GM18909 (cell line): ENCODE measurements around the gene PTPRE.
"Not testable (repeated sequence)": the region's sequence is repeated elsewhere in the genome, so short reads cannot be mapped to it uniquely, and the experiment has no call there.

Source experiments
- ATAC-seq: cut with Tn5 transposase; IDR thresholded peaks from one replicate; pipeline ENCODE4 v1.9.1; 2021; ENCODE audit warnings: mild to moderate bottlenecking; ENCODE audit not compliant: unreplicated experiment, poor library complexity

PTPRE gene

DNA sequence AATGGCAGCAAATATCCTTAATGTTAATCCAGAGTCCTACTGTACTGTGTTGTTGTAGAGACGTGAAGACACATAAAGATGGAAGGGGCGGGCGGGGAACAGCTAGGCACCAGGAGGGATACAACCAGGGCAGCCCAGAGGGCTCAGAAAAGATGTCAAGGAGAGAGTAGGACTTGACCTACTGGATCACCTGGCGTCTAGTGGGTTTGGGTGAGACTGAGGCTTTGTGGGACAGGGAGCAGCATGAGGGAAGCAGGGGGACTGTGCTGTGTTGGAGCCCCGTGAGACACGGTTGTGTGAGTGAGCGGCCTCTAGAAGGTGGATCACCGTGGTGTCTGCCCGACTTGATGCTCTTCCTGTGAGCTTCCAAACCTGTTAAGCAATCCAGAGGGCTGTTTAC, 68.0 kb downstream of the PTPRE start:
- no peak for ATAC-seq

DNA sequence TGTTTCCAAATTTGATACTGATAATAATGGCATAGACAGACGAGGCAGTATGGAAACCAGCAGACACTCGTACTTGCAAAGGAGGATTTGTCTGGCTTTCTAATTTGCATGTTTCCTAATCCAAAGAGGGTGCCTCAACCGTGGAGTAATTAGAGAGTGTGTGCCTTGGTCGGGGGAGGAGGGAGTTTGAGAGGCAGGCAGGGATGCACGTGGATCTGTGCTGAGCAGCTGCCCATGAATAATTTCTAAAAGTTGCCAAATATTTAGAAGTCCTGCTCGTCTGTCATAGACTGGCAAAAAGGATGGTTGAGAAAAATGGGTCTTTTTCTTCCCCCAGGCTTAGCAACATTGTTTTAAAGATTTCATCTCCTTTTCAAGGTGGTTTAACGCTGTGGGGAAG, 69.4 kb downstream of the PTPRE start:
- no peak for ATAC-seq

DNA sequence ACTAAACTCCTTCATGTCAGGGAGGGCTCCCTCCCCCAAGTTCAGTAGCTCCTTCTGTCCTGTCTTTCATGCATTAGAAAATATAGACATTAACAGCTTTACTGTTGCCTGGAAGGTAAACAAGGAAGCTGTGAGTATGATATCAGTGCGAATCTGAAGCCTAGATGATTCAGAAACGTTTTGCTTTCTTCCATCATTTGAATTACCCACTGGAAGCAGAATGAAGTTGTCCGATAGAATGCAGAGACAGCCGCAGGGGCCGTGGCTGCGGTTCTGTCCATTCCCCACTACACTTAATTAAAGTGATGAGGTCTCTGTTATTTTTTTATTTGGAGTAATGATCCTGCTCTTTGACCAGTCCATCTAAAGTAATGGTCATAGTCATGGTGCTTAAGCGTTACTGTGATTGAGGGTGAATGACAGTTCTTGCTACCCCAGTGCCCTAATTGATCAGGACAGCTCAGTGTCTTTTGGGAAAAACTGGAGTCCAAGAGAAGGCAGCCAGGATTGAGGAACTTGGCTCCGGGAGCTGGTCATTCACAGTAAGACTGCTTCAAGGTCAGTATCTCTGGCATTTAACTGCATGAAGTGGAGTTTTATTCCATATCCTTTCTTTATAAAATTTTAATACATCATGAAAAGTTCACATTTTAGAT, 69.9 kb downstream of the PTPRE start:
- no peak for ATAC-seq

DNA sequence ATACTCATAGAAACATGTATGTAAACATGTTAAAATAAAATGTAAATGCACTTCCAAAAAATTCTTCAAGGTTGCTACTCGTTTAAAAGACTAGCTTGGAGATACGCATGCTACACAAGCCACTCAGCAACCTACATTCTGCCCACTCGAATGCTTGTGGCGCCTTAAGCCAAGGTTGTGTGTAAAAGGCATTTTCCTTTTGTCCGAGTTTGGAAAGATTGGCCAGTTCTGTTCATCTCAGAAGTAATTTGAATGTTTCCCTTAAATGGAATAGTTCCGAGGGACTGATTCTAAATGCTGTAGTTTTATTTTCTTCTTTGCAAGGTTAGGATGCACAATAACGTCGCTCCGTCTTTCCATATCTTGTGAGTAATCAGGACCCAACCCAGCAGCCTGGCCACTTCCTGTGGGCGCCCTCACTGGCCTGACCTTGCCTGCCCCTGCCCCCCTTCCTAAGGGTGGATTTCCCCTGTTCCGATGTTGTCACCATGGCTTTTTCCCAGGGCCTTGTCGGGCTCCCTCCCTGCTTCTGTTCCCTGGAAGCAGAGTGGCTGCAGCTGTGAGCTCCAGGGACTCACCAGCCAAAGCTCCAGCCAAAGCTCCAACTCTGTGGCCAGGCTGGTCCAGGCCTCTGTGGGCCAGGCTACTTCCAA, 70.6 kb downstream of the PTPRE start:
- ATAC-seq, result no peak

- ATAC-seq, result no peak
Measured at GRCh38 chr10:127978481-127978880, 71.6 kb downstream of the PTPRE start.

GRCh38 chr10:127979045-127979444, 72.1 kb downstream of the PTPRE start:
- no peak for ATAC-seq

DNA sequence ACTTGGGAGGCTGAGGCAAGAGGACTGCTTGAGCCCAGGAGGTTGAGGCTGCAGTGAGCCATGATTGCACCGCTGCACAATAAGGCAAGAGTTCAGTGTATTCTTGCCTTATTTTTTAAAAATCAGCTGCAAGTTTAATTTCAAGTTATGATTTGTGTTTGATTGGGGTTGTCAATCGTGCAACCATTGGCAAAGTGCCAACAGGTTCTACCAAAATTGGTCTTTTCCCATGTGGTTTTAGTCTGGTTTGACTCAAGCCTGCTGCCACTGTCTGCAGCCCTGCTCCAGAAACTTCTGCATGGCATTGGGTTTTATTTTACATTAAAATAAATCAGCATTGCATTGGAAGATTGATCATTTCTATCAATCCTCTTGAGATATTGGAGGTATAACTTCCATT, 72.7 kb downstream of the PTPRE start:
- no peak for ATAC-seq

DNA sequence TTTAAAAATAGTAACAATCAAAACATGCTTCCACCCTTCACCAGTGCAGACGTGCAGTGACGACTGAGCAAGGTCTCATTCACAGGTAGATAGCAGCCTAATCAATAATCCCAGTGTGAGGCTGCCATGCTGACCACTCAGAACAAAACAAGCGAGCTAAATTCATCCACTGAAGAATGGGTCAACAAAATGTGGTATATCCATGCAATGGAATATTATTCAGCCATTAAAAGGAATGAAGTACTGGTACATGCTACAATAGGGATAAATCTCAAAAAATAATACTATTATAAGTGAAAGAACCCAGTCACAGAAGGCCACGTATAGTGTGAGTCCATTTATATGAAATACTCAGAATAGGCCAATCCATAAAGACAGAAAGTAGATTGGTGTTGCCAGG, 74.0 kb downstream of the PTPRE start:
- ATAC-seq, result no peak

GRCh38 chr10:127982601-127983000, 75.7 kb downstream of the PTPRE start:
- ATAC-seq, result no peak

DNA sequence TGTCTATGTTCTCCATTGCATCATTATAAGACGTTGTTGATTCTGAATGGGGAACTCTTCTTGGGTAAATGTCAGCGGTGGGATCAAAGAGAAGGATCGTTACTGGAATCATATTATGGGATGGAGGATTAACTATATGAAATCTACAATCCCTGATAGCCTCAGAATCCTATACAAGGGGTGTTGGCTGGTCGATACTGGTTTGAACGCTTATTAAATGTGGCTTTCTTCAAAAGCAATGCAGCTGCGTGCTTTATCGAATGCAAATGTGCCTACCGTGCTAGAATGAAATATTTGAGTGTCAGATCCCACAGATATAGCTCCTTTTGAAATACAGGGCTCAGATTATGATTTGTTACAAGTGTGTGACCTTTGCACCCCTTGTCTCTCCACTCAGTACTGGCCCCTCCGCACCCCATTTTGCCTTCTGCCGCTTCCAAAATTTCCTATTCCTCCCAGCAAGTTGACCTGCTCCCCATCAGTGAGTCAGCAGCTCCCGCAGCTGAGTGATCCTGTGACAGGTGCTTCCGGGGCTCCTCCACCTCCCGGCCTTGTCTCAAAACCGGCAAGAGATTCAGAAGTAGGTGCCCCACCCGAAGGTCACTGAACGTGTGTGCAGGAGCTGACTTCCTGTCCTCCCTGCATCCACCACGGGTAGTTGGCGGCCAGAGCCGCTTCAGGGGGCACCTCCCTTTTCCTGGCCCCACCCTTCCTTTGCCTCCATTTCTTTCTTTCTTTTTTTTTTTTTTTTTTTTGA, 76.6 kb downstream of the PTPRE start:
- ATAC-seq, result no peak

GRCh38 chr10:127984945-127985344, 78.0 kb downstream of the PTPRE start:
- no peak for ATAC-seq

GRCh38 chr10:127986531-127987466, 79.9 kb downstream of the PTPRE start:
- no peak for ATAC-seq

- no peak for ATAC-seq
Measured at GRCh38 chr10:127987467-127988380, 80.8 kb downstream of the PTPRE start.

- ATAC-seq, result no peak
Measured at GRCh38 chr10:127989481-127990012, 82.6 kb downstream of the PTPRE start.

DNA sequence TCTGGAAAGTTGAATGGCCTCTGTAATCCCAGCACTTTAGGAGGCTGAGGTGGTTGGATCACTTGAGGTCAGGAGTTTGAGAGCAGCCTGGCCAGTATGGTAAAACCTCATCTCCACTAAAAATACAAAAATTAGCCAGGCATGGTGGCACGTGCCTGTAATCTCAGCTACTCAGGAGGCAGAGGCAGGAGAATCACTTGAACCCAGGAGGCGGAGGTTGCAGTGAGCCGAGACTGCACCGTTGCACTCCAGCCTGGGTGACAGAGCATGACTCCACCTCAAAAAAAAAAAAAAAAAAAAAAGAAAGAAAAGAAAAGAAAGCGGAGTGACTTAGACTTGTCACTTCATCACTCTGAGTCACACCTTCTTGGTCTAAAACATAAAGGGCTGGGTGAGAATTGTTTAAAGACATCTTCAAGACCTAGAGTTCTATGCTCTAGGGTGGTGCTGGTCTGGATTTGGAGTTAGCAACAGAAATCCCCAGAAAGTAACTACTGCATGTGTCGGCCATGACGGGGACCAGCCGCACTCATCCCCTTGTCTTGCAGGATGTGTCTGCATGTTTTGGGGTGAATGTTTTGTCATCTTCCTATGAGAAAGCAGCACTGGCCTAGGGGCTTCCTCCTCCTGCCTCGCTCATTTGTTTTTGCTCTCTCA, 83.4 kb downstream of the PTPRE start:
- not testable (repeated sequence) for ATAC-seq

- peak; percentile 44 for ATAC-seq
Measured at GRCh38 chr10:127990846-127991542, 84.1 kb downstream of the PTPRE start.

- ATAC-seq, result no peak
Measured at GRCh38 chr10:127991543-127992255, 84.8 kb downstream of the PTPRE start.
